GM13976 (cell line): ENCODE data around the gene PLP2.

Experiments
- DNase-seq: peaks from one replicate; pipeline ENCODE4 v3.0.0; 2012; ENCODE audit warnings: low spot score
- in situ Hi-C: fragments of 300-500 bp; cut with MboI; formaldehyde crosslinking; loops from one replicate; pipeline ENCODE4 v1.12.0; 2022; ENCODE audit warnings: low sequenced_read_pairs, mixed read lengths, inconsistent platforms; ENCODE audit not compliant: unreplicated experiment
- TF ChIP-seq, protein P1 (sequence below): IDR thresholded peaks from 2 replicates; pipeline ENCODE4 v1.5.1; 2012; ENCODE audit warnings: borderline replicate concordance, mild to moderate bottlenecking; ENCODE audit not compliant: insufficient read depth; ENCODE audit errors: extremely low read depth, missing control alignments, control extremely low read depth

The PLP2 gene

DNA sequence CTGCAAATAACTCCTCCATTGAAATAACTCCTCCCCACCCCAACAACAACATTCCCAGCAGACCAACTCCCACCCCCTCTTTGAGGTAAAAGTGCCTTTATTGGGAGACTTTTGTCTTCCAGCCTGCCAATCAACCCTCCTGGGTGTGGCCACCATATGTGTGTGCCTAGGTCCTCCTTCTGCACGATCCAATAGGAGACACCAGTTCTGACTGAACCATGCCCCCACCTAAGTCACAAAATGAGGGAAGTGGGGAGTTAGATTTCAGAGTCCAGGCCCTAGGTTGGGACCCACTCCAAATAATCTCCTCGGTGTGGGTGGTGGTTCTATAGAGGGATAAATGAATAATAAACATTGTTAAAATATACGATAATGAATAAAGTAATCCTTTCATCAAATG lies 3.0 kb downstream of the PLP2 start:
- no peak for DNase-seq
- in situ Hi-C loops, result no loop called here
- TF ChIP-seq, protein P1, sequence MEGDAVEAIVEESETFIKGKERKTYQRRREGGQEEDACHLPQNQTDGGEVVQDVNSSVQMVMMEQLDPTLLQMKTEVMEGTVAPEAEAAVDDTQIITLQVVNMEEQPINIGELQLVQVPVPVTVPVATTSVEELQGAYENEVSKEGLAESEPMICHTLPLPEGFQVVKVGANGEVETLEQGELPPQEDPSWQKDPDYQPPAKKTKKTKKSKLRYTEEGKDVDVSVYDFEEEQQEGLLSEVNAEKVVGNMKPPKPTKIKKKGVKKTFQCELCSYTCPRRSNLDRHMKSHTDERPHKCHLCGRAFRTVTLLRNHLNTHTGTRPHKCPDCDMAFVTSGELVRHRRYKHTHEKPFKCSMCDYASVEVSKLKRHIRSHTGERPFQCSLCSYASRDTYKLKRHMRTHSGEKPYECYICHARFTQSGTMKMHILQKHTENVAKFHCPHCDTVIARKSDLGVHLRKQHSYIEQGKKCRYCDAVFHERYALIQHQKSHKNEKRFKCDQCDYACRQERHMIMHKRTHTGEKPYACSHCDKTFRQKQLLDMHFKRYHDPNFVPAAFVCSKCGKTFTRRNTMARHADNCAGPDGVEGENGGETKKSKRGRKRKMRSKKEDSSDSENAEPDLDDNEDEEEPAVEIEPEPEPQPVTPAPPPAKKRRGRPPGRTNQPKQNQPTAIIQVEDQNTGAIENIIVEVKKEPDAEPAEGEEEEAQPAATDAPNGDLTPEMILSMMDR, result no peak

- TF ChIP-seq, protein P1, result no peak
- no peak for DNase-seq
- in situ Hi-C loops, result no loop called here
Measured at GRCh38 chrX:49175435-49176274, 4.0 kb downstream of the PLP2 start.

DNA sequence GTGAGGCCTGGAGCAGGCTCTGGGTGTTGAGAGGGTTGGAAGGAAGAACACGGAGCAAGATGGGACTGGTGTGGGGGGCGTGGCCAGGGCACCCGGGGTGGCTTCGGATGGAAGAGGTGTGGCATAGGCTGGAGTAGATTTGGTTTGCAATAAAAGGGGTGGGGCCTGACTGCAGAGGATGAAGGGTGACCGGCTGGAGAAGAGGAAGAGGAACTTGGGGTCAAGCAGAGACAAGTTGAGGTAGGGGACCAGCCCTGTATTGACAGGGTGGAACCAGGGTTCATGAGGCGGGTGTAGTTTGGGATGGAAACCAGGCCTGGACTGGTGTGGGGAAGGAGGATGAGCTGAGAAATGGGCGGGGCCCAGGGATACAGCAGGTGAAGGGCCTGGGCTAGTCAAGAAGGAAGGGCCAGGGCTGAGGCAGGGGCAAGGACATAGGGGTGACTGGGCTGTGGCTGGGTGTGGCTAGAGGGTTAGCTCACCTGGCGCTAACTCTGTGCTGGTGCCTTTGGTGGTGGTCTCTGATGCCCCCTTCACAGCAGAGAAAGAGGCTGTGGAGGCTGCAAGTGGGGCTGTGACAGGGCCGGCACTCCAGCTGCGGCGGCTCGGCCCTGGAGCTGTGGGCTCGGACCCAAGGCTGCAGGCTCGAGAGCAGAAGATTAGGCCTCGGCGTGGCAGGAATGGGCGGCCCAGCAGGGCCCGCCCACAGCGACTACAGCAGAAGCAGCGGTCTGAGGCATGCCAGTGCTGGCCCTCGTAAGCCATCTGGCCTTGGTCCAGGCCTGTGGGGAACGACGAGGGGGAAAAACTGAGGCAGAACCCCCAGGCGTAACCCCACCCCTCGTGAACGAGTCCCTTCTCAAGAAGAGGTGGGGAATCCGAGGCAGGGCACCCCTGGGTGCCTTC lies 5.0 kb downstream of the PLP2 start:
- DNase-seq, result no peak
- TF ChIP-seq, protein P1, result no peak
- in situ Hi-C loops, result no loop called here

DNA sequence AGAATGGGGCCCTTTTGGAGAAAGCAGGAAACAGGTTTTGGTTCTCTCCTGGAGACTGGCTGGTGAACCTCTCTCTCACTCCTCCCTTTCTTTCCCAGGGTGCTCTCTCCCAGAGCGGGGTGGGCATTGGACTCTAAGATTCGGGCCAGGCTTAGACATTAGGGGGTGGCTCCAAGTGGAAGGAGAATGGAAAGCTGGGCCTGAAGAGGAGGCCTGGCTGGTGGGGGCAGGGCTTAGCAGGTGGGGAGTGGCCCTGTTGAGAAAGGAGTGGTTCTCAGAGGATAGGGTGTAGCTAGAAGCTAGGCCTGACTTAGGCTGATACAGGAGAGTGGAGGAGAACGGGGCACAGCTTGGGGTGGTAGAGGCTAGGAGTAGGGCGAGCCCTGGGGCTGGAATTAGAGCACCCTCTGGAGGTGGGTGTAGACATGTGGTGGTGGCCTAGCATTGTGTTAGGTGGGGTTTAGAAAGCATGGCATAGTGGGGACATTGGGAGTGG lies 5.7 kb downstream of the PLP2 start:
- DNase-seq, result no peak
- TF ChIP-seq, protein P1, result no peak
- in situ Hi-C loops, result no loop called here

GRCh38 chrX:49177873-49178480 lies 6.3 kb downstream of the PLP2 start:
- in situ Hi-C loops, result no loop called here

More at GRCh38 chrX:49177873-49178480, 6.3 kb downstream of the PLP2 start:
- TF ChIP-seq, protein P1, result no peak
- no peak for DNase-seq
